Hepatocyte (in vitro differentiated cells): ENCODE measurements around the gene TACC3. TPM values are rescaled to one million over a fixed set of nuclear protein-coding genes. Genes with fewer than 3 reads are reported as not detected.
A peak's percentile ranks its signal among the peaks of the same experiment; 100 is the strongest.

Experiments
- DNase-seq: peaks from one replicate; pipeline ENCODE4 v3.0.0-alpha.2; 2016; ENCODE audit warnings: low spot score
- H2AFZ ChIP-seq: fragments of 200-600 bp; sonication (generic); 2 replicates; pipeline ENCODE4 v1.6.0; 2016; ENCODE audit warnings: antibody characterized with exemption, mild to moderate bottlenecking
- H3K27ac ChIP-seq: fragments of 200-600 bp; sonication (generic); 2 replicates; pipeline ENCODE4 v1.5.1; 2016; ENCODE audit warnings: mild to moderate bottlenecking
- H3K27me3 ChIP-seq: fragments of 200-600 bp; sonication (generic); 2 replicates; pipeline ENCODE4 v1.6.1; 2016
- H3K36me3 ChIP-seq: fragments of 200-600 bp; sonication (generic); replicated peaks from 2 replicates; pipeline ENCODE4 v1.5.1; 2016; ENCODE audit warnings: low read depth; ENCODE audit not compliant: insufficient read depth
- H3K4me1 ChIP-seq: fragments of 200-600 bp; sonication (generic); 2 replicates; pipeline ENCODE4 v1.5.1; 2016; ENCODE audit warnings: mild to moderate bottlenecking, moderate library complexity; ENCODE audit not compliant: insufficient read depth
- H3K4me2 ChIP-seq: fragments of 200-600 bp; sonication (generic); 2 replicates; pipeline ENCODE4 v1.6.0; 2016
- H3K4me3 ChIP-seq: fragments of 200-600 bp; sonication (generic); 2 replicates; pipeline ENCODE4 v1.5.1; 2016; ENCODE audit warnings: mild to moderate bottlenecking
- H3K79me2 ChIP-seq: fragments of 200-600 bp; sonication (generic); 2 replicates; pipeline ENCODE4 v1.6.0; 2017; ENCODE audit warnings: mild to moderate bottlenecking
- H3K9me2 ChIP-seq: fragments of 200-600 bp; sonication (generic); replicated peaks from 2 replicates; pipeline ENCODE4 v1.6.0; 2017; ENCODE audit warnings: mild to moderate bottlenecking; ENCODE audit not compliant: insufficient read depth
- H3K9me3 ChIP-seq: fragments of 200-600 bp; sonication (generic); 2 replicates; pipeline ENCODE4 v1.5.1; 2016; ENCODE audit warnings: low read depth, mild to moderate bottlenecking
- H4K20me1 ChIP-seq: fragments of 200-600 bp; sonication (generic); 2 replicates; pipeline ENCODE4 v1.6.0; 2016; ENCODE audit warnings: mild to moderate bottlenecking; ENCODE audit not compliant: insufficient read depth, poor library complexity, severe bottlenecking
- EZH2 ChIP-seq: fragments of 200-600 bp; sonication (generic); IDR thresholded peaks from 2 replicates; pipeline ENCODE4 v1.6.1; 2016; ENCODE audit warnings: antibody characterized with exemption, mild to moderate bottlenecking, borderline replicate concordance
- EZH2phosphoT487 ChIP-seq: fragments of 200-600 bp; sonication (generic); IDR thresholded peaks from one replicate; pipeline ENCODE4 v1.6.1; 2018; ENCODE audit warnings: antibody characterized with exemption, mild to moderate bottlenecking, low read depth, moderate library complexity; ENCODE audit not compliant: unreplicated experiment, severe bottlenecking
- WGBS: methylation state at CpG from one replicate; pipeline ENCODE4 v1.1.6; 2016; ENCODE audit warnings: low lambda C conversion rate; ENCODE audit errors: missing lambda C conversion rate; 5-methylcytosine and 5-hydroxymethylcytosine counted together
- polyA plus RNA-seq: library from polyadenylated mRNA; unstranded; fragments of >200 nt; fragmentation: Nextera tagmentation; extraction: Ambion mirVana; gene quantifications from 2 replicates; pipeline ENCODE4 v1.2.1, GENCODE V29; 2016
- total RNA-seq: library from RNA; depleted of rRNA; stranded (reverse); fragments of >200 nt; gene quantifications from 2 replicates; pipeline ENCODE4 v1.2.3, GENCODE V29; 2014
- TF ChIP-seq, protein P1 (sequence below): fragments of 200-600 bp; sonication (generic); IDR thresholded peaks from 2 replicates; pipeline ENCODE4 v1.5.1; 2016; ENCODE audit warnings: antibody characterized with exemption, mild to moderate bottlenecking; ENCODE audit not compliant: poor library complexity

Gene TACC3
- total and polyA plus RNA-seq, 2 experiments from 2014 or later: 9.3 to 14.8 TPM

DNA sequence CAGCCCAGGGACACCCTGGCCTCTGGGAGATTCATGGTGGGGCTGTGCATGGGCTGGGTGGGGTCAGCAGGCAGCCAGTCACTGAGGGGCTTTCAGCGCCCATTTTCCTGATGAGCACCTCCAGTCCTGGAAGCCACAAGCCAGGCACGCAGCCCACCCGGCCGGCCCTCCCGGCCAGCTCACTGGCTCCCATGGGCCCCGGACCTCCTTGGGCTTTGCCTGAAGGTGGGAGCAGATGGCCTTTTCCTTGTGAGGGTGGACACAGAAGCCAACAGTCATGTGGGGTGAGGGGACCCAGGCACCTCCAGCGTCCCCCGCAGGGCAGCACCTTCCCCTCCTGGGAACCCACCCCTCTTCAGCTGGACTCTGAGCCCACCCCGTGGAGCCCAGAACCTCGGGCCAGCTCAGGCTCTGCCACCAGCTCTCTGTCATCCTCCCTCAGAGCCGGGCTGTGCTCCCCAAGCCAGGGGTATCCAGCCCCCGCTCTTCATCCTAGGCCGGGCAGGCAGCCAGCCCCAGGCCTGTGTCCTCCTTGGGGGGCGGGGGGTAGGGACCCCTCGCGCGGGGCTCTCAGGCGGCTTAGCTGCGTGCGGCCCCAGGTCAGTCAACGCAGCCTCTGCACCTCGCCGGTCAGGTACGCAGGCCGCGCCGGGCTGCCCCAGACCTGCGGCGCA, 71.0 kb downstream of the TACC3 start:
- Histone ChIP-seq H2AFZ (no peak overlapping the region), H3K27me3 (no peaks in the 10 kb centered on the region), H4K20me1 (peaks cover 26% of the 10 kb centered on the region), H3K4me1 (peaks cover 34% of the 10 kb centered on the region), H3K9me3 (no peaks in the 10 kb centered on the region), H3K27ac (peak overlapping the region; percentile 83), H3K36me3 (no peaks in the 10 kb centered on the region), H3K9me2 (no peaks in the 10 kb centered on the region), H3K4me2 (peak overlapping the region; percentile 81), H3K4me3 (no peak overlapping the region), H3K79me2 (peaks cover 33% of the 10 kb centered on the region)
- WGBS: 45% methylated on average over 28 of the region's 29 CpGs
- no peak for TF ChIP-seq EZH2
- TF ChIP-seq, protein P1, sequence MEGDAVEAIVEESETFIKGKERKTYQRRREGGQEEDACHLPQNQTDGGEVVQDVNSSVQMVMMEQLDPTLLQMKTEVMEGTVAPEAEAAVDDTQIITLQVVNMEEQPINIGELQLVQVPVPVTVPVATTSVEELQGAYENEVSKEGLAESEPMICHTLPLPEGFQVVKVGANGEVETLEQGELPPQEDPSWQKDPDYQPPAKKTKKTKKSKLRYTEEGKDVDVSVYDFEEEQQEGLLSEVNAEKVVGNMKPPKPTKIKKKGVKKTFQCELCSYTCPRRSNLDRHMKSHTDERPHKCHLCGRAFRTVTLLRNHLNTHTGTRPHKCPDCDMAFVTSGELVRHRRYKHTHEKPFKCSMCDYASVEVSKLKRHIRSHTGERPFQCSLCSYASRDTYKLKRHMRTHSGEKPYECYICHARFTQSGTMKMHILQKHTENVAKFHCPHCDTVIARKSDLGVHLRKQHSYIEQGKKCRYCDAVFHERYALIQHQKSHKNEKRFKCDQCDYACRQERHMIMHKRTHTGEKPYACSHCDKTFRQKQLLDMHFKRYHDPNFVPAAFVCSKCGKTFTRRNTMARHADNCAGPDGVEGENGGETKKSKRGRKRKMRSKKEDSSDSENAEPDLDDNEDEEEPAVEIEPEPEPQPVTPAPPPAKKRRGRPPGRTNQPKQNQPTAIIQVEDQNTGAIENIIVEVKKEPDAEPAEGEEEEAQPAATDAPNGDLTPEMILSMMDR: no peak
- no peak for TF ChIP-seq EZH2phosphoT487
- DNase-seq: no peak

DNA sequence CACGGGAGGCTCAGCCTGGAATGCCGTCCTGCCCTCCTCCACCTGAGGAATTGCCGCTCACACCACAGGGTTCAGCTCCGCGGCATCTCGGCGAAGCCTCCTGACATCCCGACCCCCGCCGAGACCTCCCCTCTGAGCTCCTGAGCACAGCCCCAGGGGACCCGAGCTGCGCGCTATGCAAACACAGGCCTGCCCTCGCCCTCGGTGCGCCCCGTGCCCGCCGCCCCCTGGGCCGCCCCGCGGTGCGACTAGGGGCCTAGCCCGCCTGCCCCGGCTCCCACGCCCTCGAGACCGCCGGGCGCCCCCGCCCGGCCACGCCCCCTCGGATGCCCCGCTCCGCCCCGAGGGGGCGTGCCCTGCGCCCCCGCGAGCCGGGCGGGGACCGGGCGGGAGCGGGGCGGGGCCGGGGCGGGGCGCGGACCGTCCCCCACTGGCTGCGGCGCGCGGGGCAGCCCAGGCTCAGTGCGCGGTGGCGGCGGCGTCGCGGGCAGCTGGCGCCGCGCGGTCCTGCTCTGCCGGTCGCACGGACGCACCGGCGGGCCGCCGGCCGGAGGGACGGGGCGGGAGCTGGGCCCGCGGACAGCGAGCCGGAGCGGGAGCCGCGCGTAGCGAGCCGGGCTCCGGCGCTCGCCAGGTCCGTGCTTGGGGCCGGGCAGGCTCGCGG, 71.6 kb downstream of the TACC3 start, which contains the start of gene FGFR3:
Gene FGFR3, plus strand, starts transcription at position 462 of the 664 bp plus-strand sequence. CDS start 642 bp downstream, outside the sequence.
- Histone ChIP-seq H3K4me2 (peak within 1 kb of the TSS; percentile 93), H3K27me3 (no peaks in the 10 kb centered on the region), H3K9me3 (no peaks in the 10 kb centered on the region), H3K4me1 (peaks cover 36% of the 10 kb centered on the region), H4K20me1 (peaks cover 30% of the 10 kb centered on the region), H2AFZ (no peak within 1 kb of the TSS), H3K79me2 (peaks cover 40% of the 10 kb centered on the region), H3K27ac (peak within 1 kb of the TSS; percentile 96), H3K9me2 (no peaks in the 10 kb centered on the region), H3K4me3 (peak within 1 kb of the TSS; percentile 85), H3K36me3 (no peaks in the 10 kb centered on the region)
- TF ChIP-seq EZH2: no peak
- 1% methylated on average over 20 of the region's 95 CpGs for WGBS
- DNase-seq: peak; percentile 92

DNA sequence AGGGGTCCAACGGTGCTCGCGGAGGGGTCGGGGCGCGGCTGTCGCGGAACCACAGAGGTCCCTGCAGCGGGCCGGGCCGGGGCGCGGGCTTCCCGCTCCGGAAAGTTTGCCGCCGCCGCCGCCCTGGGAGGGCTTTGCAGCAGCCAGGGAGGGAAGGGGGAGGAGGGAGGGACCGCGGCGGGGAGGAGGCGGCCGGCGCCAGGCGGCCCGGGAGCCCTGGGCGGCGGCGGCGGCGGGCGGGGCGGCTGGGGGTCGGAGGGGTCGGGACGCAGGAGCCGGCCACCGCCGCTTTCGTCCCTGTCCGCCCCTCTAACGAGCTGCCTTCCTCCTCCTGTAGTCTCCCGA, 72.1 kb downstream of the TACC3 start:
- Histone ChIP-seq H3K4me1 (peaks cover 38% of the 10 kb centered on the region), H3K4me3 (peak overlapping the region; percentile 42), H3K9me3 (no peaks in the 10 kb centered on the region), H4K20me1 (peaks cover 30% of the 10 kb centered on the region), H3K9me2 (no peaks in the 10 kb centered on the region), H2AFZ (no peak overlapping the region), H3K79me2 (peaks cover 44% of the 10 kb centered on the region), H3K36me3 (no peaks in the 10 kb centered on the region), H3K27ac (peak overlapping the region; percentile 73), H3K4me2 (peak overlapping the region; percentile 93), H3K27me3 (no peaks in the 10 kb centered on the region)
- peak; percentile 52 for DNase-seq
- TF ChIP-seq EZH2phosphoT487 (no peak), EZH2 (no peak)
- TF ChIP-seq, protein P1: no peak
- WGBS: 2% methylated on average over 7 of the region's 44 CpGs
